HFFc6 (cell line): Measurements from ENCODE around the gene AFDN. TPM values are rescaled to one million over a fixed set of nuclear protein-coding genes. Genes with fewer than 3 reads are reported as not detected.

ENCODE experiments used
- DNase-seq: peaks from one replicate; pipeline ENCODE4 v3.0.0-alpha.2; 2018
- H3K27ac Mint-ChIP-seq: 2 replicates; pipeline ENCODE4 v1.8.0; 2020; ENCODE audit warnings: mild to moderate bottlenecking, mixed read lengths
- H3K27me3 Mint-ChIP-seq: 2 replicates; pipeline ENCODE4 v1.8.0; 2021; ENCODE audit warnings: mild to moderate bottlenecking, moderate library complexity, mixed read lengths; ENCODE audit not compliant: insufficient read depth
- H3K36me3 Mint-ChIP-seq: 2 replicates; pipeline ENCODE4 v1.8.0; 2021; ENCODE audit warnings: low read depth, mixed read lengths
- H3K4me1 Mint-ChIP-seq: 2 replicates; pipeline ENCODE4 v1.8.0; 2020; ENCODE audit warnings: low read depth, mixed read lengths
- H3K4me3 Mint-ChIP-seq: 2 replicates; pipeline ENCODE4 v1.8.0; 2020; ENCODE audit warnings: mild to moderate bottlenecking, moderate library complexity, mixed read lengths
- H3K9me3 Mint-ChIP-seq: 2 replicates; pipeline ENCODE4 v1.8.0; 2020; ENCODE audit warnings: mild to moderate bottlenecking, mixed read lengths
- CTCF ChIP-seq: fragments of 200-600 bp; sonication (generic); IDR thresholded peaks from 2 replicates; pipeline ENCODE4 v1.5.0; 2021; ENCODE audit warnings: antibody characterized with exemption, mild to moderate bottlenecking
- total RNA-seq, 6 experiments: library from RNA; stranded (reverse); fragmentation: NEBNext Ultra II Directional; extraction: Animal tissue kit (Norgen Biotek cat#: 25700); gene quantifications; 2 replicates in 1 of 6; 3 replicates in 5 of 6; pipeline ENCODE4 v1.2.3, GENCODE V29; 2021

AFDN gene
- total RNA-seq, 6 experiments from 2014 or later = 16.1 to 20.3 (median 17.4) TPM

- no peak for TF ChIP-seq CTCF
- no peaks in the 10 kb centered on the region for H3K36me3 Mint-ChIP-seq
- H3K4me1 Mint-ChIP-seq = peaks cover 15% of the 10 kb centered on the region
- H3K27me3 Mint-ChIP-seq = no peaks in the 10 kb centered on the region
- no peaks in the 10 kb centered on the region for H3K9me3 Mint-ChIP-seq
- no peak overlapping the region for H3K4me3 Mint-ChIP-seq
- H3K27ac Mint-ChIP-seq = no peak overlapping the region
- DNase-seq = no peak
Measured at GRCh38 chr6:167835260-167835659, 8.5 kb downstream of the AFDN start.

- DNase-seq = no peak
Measured at GRCh38 chr6:167836721-167837120, 10.0 kb downstream of the AFDN start.

GRCh38 chr6:167838207-167838748 lies 11.6 kb downstream of the AFDN start:
- Mint-ChIP-seq H3K4me3 (no peak overlapping the region), H3K27ac (no peak overlapping the region)

More at GRCh38 chr6:167836721-167837120, 10.0 kb downstream of the AFDN start:
- H3K4me3 Mint-ChIP-seq = no peak overlapping the region
- no peaks in the 10 kb centered on the region for H3K9me3 Mint-ChIP-seq
- no peak overlapping the region for H3K27ac Mint-ChIP-seq
- no peak for TF ChIP-seq CTCF
- no peaks in the 10 kb centered on the region for H3K36me3 Mint-ChIP-seq
- H3K4me1 Mint-ChIP-seq = peaks cover 4% of the 10 kb centered on the region; the same call in 1 of the 2 replicates
- H3K27me3 Mint-ChIP-seq = no peaks in the 10 kb centered on the region

GRCh38 chr6:167839343-167839742 lies 12.6 kb downstream of the AFDN start:
- TF ChIP-seq CTCF = no peak
- no peaks in the 10 kb centered on the region for H3K36me3 Mint-ChIP-seq
- H3K27ac Mint-ChIP-seq = no peak overlapping the region
- H3K27me3 Mint-ChIP-seq = no peaks in the 10 kb centered on the region
- H3K4me3 Mint-ChIP-seq = no peak overlapping the region
- no peak for DNase-seq
- peaks cover 4% of the 10 kb centered on the region; the same call in 1 of the 2 replicates for H3K4me1 Mint-ChIP-seq
- H3K9me3 Mint-ChIP-seq = no peaks in the 10 kb centered on the region

More at GRCh38 chr6:167838207-167838748, 11.6 kb downstream of the AFDN start:
- Mint-ChIP-seq H3K36me3 (no peaks in the 10 kb centered on the region), H3K9me3 (no peaks in the 10 kb centered on the region), H3K4me1 (peaks cover 4% of the 10 kb centered on the region; the same call in 1 of the 2 replicates), H3K27me3 (no peaks in the 10 kb centered on the region)
- DNase-seq = no peak
- no peak for TF ChIP-seq CTCF

- Mint-ChIP-seq H3K27me3 (no peaks in the 10 kb centered on the region), H3K9me3 (no peaks in the 10 kb centered on the region), H3K36me3 (no peaks in the 10 kb centered on the region)
Measured at GRCh38 chr6:167839755-167840154, 13.0 kb downstream of the AFDN start.

More at GRCh38 chr6:167839755-167840154, 13.0 kb downstream of the AFDN start:
- DNase-seq = no peak
- no peak for TF ChIP-seq CTCF
- no peak overlapping the region for H3K4me3 Mint-ChIP-seq
- H3K27ac Mint-ChIP-seq = no peak overlapping the region
- peaks cover 4% of the 10 kb centered on the region; the same call in 1 of the 2 replicates for H3K4me1 Mint-ChIP-seq
